ENCODE data around the gene TRIM44.

TRIM44 gene

GRCh38 chr11:35783809-35784208, 121.2 kb downstream of the TRIM44 start:
- FAIRE-seq (peak; percentile 45), DNase-seq (ENCODE audit: insufficient read length, low spot score) (no peak)

- DNase-seq (ENCODE audit: insufficient read length, low spot score) (no peak), FAIRE-seq (no peak)
These were observed 122.1 kb downstream of the TRIM44 start for GRCh38 chr11:35784699-35785098.

GRCh38 chr11:35785287-35786167, 123.0 kb downstream of the TRIM44 start:
- DNase-seq (ENCODE audit: insufficient read length, low spot score) (no peak), FAIRE-seq (peak; percentile 47)

GRCh38 chr11:35786188-35786587, 123.6 kb downstream of the TRIM44 start:
- no peak for FAIRE-seq

GRCh38 chr11:35787013-35787504, 124.5 kb downstream of the TRIM44 start:
- DNase-seq (ENCODE audit: insufficient read length, low spot score) (no peak), FAIRE-seq (no peak)

More at GRCh38 chr11:35786188-35786587, 123.6 kb downstream of the TRIM44 start:
- DNase-seq (ENCODE audit: insufficient read length, low spot score): no peak

- DNase-seq (ENCODE audit: insufficient read length, low spot score) (no peak), FAIRE-seq (no peak)
These were observed 125.1 kb downstream of the TRIM44 start for GRCh38 chr11:35787626-35788025.

- FAIRE-seq (no peak), DNase-seq (ENCODE audit: insufficient read length, low spot score) (no peak)
These were observed 128.7 kb downstream of the TRIM44 start for GRCh38 chr11:35791088-35791958.

- no peak for DNase-seq (ENCODE audit: insufficient read length, low spot score)
- FAIRE-seq: no peak
These were observed 129.7 kb downstream of the TRIM44 start for GRCh38 chr11:35792148-35792845.

GRCh38 chr11:35792846-35793192, 130.2 kb downstream of the TRIM44 start:
- DNase-seq (ENCODE audit: insufficient read length, low spot score): peak; percentile 16
- no peak for FAIRE-seq

GRCh38 chr11:35794333-35794732, 131.8 kb downstream of the TRIM44 start:
- no peak for DNase-seq (ENCODE audit: insufficient read length, low spot score)
- no peak for FAIRE-seq

- no peak for FAIRE-seq
- DNase-seq (ENCODE audit: insufficient read length, low spot score): no peak
These were observed 132.3 kb downstream of the TRIM44 start for GRCh38 chr11:35794850-35795249.

GRCh38 chr11:35796562-35796961, 134.0 kb downstream of the TRIM44 start:
- DNase-seq (ENCODE audit: insufficient read length, low spot score) (no peak), FAIRE-seq (no peak)

GRCh38 chr11:35798423-35798822, 135.8 kb downstream of the TRIM44 start:
- DNase-seq (ENCODE audit: insufficient read length, low spot score) (no peak), FAIRE-seq (no peak)

- FAIRE-seq (no peak), DNase-seq (ENCODE audit: insufficient read length, low spot score) (no peak)
These were observed 136.4 kb downstream of the TRIM44 start for GRCh38 chr11:35798983-35799382.

- FAIRE-seq: no peak
- DNase-seq (ENCODE audit: insufficient read length, low spot score): no peak
These were observed 137.1 kb downstream of the TRIM44 start for GRCh38 chr11:35799655-35800054.

- DNase-seq (ENCODE audit: insufficient read length, low spot score) (no peak), FAIRE-seq (peak; percentile 64)
These were observed 138.7 kb downstream of the TRIM44 start for GRCh38 chr11:35800970-35801953.

GRCh38 chr11:35802221-35802620, 139.6 kb downstream of the TRIM44 start:
- DNase-seq (ENCODE audit: insufficient read length, low spot score): no peak
- no peak for FAIRE-seq

- FAIRE-seq: no peak
These were observed 140.1 kb downstream of the TRIM44 start for GRCh38 chr11:35802672-35803071.

GRCh38 chr11:35803115-35803514, 140.5 kb downstream of the TRIM44 start:
- FAIRE-seq: no peak
- DNase-seq (ENCODE audit: insufficient read length, low spot score): no peak

More at GRCh38 chr11:35802672-35803071, 140.1 kb downstream of the TRIM44 start:
- no peak for DNase-seq (ENCODE audit: insufficient read length, low spot score)
